GM12875 (cell line): ENCODE data around the gene PARP6.

Source experiments
- H3K4me3 ChIP-seq: one replicate; pipeline ENCODE4 v1.5.1; 2011; ENCODE audit warnings: low read depth, low read length, control low read depth
- CTCF ChIP-seq: IDR thresholded peaks from 2 replicates; pipeline ENCODE4 v1.5.1; 2011; ENCODE audit warnings: low read depth, mild to moderate bottlenecking, control low read depth, inconsistent platforms, low read length, moderate library complexity, borderline replicate concordance; ENCODE audit not compliant: insufficient read depth

PARP6 gene

GRCh38 chr15:72205896-72206676 is 66.3 kb downstream of the PARP6 start:
- TF ChIP-seq CTCF = no peak
- H3K4me3 ChIP-seq = no peak overlapping the region

- no peak overlapping the region for H3K4me3 ChIP-seq
- no peak for TF ChIP-seq CTCF
These were observed 67.1 kb downstream of the PARP6 start for GRCh38 chr15:72205273-72205672.

- no peak overlapping the region for H3K4me3 ChIP-seq
- TF ChIP-seq CTCF = no peak
These were observed 68.9 kb downstream of the PARP6 start for GRCh38 chr15:72203507-72203837.

GRCh38 chr15:72202801-72203506 is 69.4 kb downstream of the PARP6 start:
- no peak for TF ChIP-seq CTCF

GRCh38 chr15:72202302-72202701 is 70.1 kb downstream of the PARP6 start:
- TF ChIP-seq CTCF = no peak
- no peak overlapping the region for H3K4me3 ChIP-seq

More at GRCh38 chr15:72202801-72203506, 69.4 kb downstream of the PARP6 start:
- no peak overlapping the region for H3K4me3 ChIP-seq

GRCh38 chr15:72201391-72201921 is 70.9 kb downstream of the PARP6 start:
- no peak for TF ChIP-seq CTCF
- H3K4me3 ChIP-seq = no peak overlapping the region
